Measurements from ENCODE around the gene NTSR1. TPM values are rescaled to one million over a fixed set of nuclear protein-coding genes. Genes with fewer than 3 reads are reported as not detected.

The NTSR1 gene
- total RNA-seq, 1 experiment from 2014 or later, result 7.8 TPM

DNA sequence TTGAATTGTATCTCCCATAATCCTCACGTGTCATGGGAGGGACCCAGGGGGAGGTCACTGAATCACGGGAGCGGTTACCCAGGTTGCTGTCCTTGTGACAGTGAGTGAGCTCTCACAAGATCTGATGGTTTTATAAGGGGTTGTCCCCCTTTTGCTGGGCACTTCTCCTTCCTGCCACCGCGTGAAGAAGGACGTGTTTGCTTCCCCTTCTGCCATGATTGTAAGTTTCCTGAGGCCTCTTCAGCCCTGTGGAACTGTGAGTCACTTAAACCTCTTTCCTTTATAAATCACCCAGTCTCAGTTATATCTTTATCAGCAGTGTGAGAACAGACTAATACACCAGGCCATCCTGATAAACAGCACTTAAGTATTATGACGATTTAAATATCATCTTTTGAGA, 78.7 kb downstream of the NTSR1 start:
- intact Hi-C loops (cut with micrococcal nuclease), result no loop called here
- H3K27me3 ChIP-seq (ENCODE audit: low read length), result no peaks in the 10 kb centered on the region
- ATAC-seq (no peak), DNase-seq (no peak)
- H3K4me3 ChIP-seq (ENCODE audit: low read length), result no peak overlapping the region
- TF ChIP-seq EZH2 (IDR thresholded peaks at IDR 0.05; ENCODE audit: low read length, unreplicated experiment) (no peak), EZH2phosphoT487 (IDR thresholded peaks at IDR 0.05; ENCODE audit: borderline replicate concordance, low read length) (no peak)
- TF ChIP-seq, protein P1, sequence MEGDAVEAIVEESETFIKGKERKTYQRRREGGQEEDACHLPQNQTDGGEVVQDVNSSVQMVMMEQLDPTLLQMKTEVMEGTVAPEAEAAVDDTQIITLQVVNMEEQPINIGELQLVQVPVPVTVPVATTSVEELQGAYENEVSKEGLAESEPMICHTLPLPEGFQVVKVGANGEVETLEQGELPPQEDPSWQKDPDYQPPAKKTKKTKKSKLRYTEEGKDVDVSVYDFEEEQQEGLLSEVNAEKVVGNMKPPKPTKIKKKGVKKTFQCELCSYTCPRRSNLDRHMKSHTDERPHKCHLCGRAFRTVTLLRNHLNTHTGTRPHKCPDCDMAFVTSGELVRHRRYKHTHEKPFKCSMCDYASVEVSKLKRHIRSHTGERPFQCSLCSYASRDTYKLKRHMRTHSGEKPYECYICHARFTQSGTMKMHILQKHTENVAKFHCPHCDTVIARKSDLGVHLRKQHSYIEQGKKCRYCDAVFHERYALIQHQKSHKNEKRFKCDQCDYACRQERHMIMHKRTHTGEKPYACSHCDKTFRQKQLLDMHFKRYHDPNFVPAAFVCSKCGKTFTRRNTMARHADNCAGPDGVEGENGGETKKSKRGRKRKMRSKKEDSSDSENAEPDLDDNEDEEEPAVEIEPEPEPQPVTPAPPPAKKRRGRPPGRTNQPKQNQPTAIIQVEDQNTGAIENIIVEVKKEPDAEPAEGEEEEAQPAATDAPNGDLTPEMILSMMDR (conservative IDR thresholded peaks at IDR 0.05; ENCODE audit: low read depth, low read length), result no peak
- no peak overlapping the region for H3K9ac ChIP-seq (ENCODE audit: low read length)
- no peaks in the 10 kb centered on the region for H3K9me2 ChIP-seq (replicated peaks; ENCODE audit: low read length)
- H3K4me2 ChIP-seq (ENCODE audit: low read length), result no peak overlapping the region
- no peak overlapping the region for H3K27ac ChIP-seq (ENCODE audit: low read length)
- BruUV-seq (replicated peaks), result no TSS peak
- ChIA-PET POLR2A (ENCODE audit: unreplicated experiment) (no interaction called here), CTCF (no interaction called here)
- no peaks in the 10 kb centered on the region for H3K36me3 ChIP-seq (ENCODE audit: low read depth, low read length)
- H3K79me2 ChIP-seq (ENCODE audit: low read length), result no peaks in the 10 kb centered on the region
- no peak overlapping the region for H2AFZ ChIP-seq (ENCODE audit: low read length)
- no peaks in the 10 kb centered on the region for H3F3A ChIP-seq (ENCODE audit: low read length, unreplicated experiment)
- peaks cover 11% of the 10 kb centered on the region for H3K4me1 ChIP-seq (ENCODE audit: insufficient read depth, low read length)
- no peaks in the 10 kb centered on the region for H4K20me1 ChIP-seq (ENCODE audit: low read length)
- H3K9me3 ChIP-seq (ENCODE audit: low read length), result no peaks in the 10 kb centered on the region

DNA sequence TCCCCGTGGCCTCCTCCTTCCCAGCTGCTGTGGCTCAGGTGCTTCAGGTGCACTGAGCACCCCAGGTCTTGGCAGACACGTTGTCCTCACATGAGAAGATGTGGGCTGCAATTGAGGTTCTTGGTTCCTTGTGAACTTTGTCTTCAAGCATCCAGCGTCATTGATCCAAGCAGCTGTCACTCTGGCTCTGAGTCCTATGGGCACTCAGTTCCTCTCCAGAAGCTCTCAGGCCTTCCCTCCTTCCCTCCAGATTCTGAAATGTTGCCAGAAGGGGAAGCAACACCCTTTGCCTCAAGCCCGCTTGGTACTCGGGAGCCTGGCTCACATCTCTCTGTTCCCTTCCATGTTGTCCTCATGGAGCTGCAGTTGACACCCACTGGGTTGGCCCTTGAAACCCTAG, 79.2 kb downstream of the NTSR1 start:
- H3K9ac ChIP-seq (ENCODE audit: low read length), result no peak overlapping the region
- no peak overlapping the region for H2AFZ ChIP-seq (ENCODE audit: low read length)
- no peaks in the 10 kb centered on the region for H4K20me1 ChIP-seq (ENCODE audit: low read length)
- H3K9me3 ChIP-seq (ENCODE audit: low read length), result no peaks in the 10 kb centered on the region
- CTCF ChIA-PET, result no interaction called here
- no peak overlapping the region for H3K4me3 ChIP-seq (ENCODE audit: low read length)
- no peaks in the 10 kb centered on the region for H3K9me2 ChIP-seq (replicated peaks; ENCODE audit: low read length)
- ATAC-seq, result no peak
- no peak overlapping the region for H3K27ac ChIP-seq (ENCODE audit: low read length)
- peaks cover 16% of the 10 kb centered on the region for H3K4me1 ChIP-seq (ENCODE audit: insufficient read depth, low read length)
- no peaks in the 10 kb centered on the region for H3K79me2 ChIP-seq (ENCODE audit: low read length)
- intact Hi-C loops (cut with micrococcal nuclease), result no loop called here
- no peaks in the 10 kb centered on the region for H3K36me3 ChIP-seq (ENCODE audit: low read depth, low read length)
- H3F3A ChIP-seq (ENCODE audit: low read length, unreplicated experiment), result no peaks in the 10 kb centered on the region
- no TSS peak for BruUV-seq (replicated peaks)
- no peak for DNase-seq
- TF ChIP-seq EZH2phosphoT487 (IDR thresholded peaks at IDR 0.05; ENCODE audit: borderline replicate concordance, low read length), result no peak
- no peak for TF ChIP-seq EZH2 (IDR thresholded peaks at IDR 0.05; ENCODE audit: low read length, unreplicated experiment)
- TF ChIP-seq, protein P1 (conservative IDR thresholded peaks at IDR 0.05; ENCODE audit: low read depth, low read length), result no peak
- POLR2A ChIA-PET (ENCODE audit: unreplicated experiment), result no interaction called here
- no peak overlapping the region for H3K4me2 ChIP-seq (ENCODE audit: low read length)
- H3K27me3 ChIP-seq (ENCODE audit: low read length), result no peaks in the 10 kb centered on the region

DNA sequence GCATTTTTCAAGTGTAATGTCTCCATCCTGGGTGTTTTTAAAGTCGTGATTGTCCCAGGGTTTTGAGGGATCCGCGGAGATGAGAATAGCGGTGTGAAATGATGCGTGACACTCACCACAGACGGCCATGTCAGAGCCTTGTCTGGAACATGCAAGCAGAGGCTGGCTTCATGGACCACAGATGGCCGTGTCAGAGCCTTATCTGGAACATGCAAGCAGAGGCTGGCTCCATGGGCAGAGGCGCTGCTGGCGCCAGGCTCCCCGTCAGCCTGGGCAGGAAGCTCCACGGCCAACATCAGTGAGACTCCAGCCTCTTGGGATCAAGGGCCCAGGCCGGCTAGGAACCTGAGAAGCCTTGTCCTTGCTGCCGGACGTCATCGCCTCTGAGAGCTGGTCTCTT, 80.0 kb downstream of the NTSR1 start:
- intact Hi-C loops (cut with micrococcal nuclease), result no loop called here

More for the DNA sequence above, 80.0 kb downstream of the NTSR1 start:
- DNase-seq (no peak), ATAC-seq (no peak)
- H3K27ac ChIP-seq (ENCODE audit: low read length), result no peak overlapping the region
- TF ChIP-seq EZH2 (IDR thresholded peaks at IDR 0.05; ENCODE audit: low read length, unreplicated experiment), result no peak
- TF ChIP-seq, protein P1 (conservative IDR thresholded peaks at IDR 0.05; ENCODE audit: low read depth, low read length), result no peak
- no peak for TF ChIP-seq EZH2phosphoT487 (IDR thresholded peaks at IDR 0.05; ENCODE audit: borderline replicate concordance, low read length)
- H3F3A ChIP-seq (ENCODE audit: low read length, unreplicated experiment), result no peaks in the 10 kb centered on the region
- ChIA-PET CTCF (no interaction called here), POLR2A (ENCODE audit: unreplicated experiment) (no interaction called here)
- peaks cover 17% of the 10 kb centered on the region for H3K4me1 ChIP-seq (ENCODE audit: insufficient read depth, low read length)
- BruUV-seq (replicated peaks), result no TSS peak
- H3K4me2 ChIP-seq (ENCODE audit: low read length), result no peak overlapping the region
- H4K20me1 ChIP-seq (ENCODE audit: low read length), result no peaks in the 10 kb centered on the region
- no peaks in the 10 kb centered on the region for H3K9me3 ChIP-seq (ENCODE audit: low read length)
- no peak overlapping the region for H3K4me3 ChIP-seq (ENCODE audit: low read length)
- no peaks in the 10 kb centered on the region for H3K36me3 ChIP-seq (ENCODE audit: low read depth, low read length)
- H3K27me3 ChIP-seq (ENCODE audit: low read length), result no peaks in the 10 kb centered on the region
- no peaks in the 10 kb centered on the region for H3K79me2 ChIP-seq (ENCODE audit: low read length)
- no peak overlapping the region for H2AFZ ChIP-seq (ENCODE audit: low read length)
- H3K9me2 ChIP-seq (replicated peaks; ENCODE audit: low read length), result no peaks in the 10 kb centered on the region
- no peak overlapping the region for H3K9ac ChIP-seq (ENCODE audit: low read length)
